Tibial nerve (tissue), 4 donors: ENCODE results near the gene TNFSF13B.

ENCODE experiments used
- EP300 ChIP-seq, 2 donors: sonication (generic); formaldehyde crosslinking; IDR thresholded peaks; one replicate each; pipeline ENCODE4 v1.6.1; 2017; ENCODE audit warnings: antibody characterized with exemption in 2 of 2, mild to moderate bottlenecking in 1 of 2
- TF ChIP-seq, protein P1 (sequence below), 5 experiments: fragments of 200-600 bp in 3 of 5; fragments of 450-650 bp in 2 of 5; sonication (generic) in 3 of 5; IDR thresholded peaks; one replicate each; pipeline ENCODE4 v1.5.1; 2016 to 2019; ENCODE audit warnings: antibody characterized with exemption in 5 of 5, mild to moderate bottlenecking in 3 of 5, moderate library complexity in 2 of 5

GRCh38 chr13:108230377-108230776 lies 39.1 kb upstream of the TNFSF13B start:
- TF ChIP-seq, protein P1, sequence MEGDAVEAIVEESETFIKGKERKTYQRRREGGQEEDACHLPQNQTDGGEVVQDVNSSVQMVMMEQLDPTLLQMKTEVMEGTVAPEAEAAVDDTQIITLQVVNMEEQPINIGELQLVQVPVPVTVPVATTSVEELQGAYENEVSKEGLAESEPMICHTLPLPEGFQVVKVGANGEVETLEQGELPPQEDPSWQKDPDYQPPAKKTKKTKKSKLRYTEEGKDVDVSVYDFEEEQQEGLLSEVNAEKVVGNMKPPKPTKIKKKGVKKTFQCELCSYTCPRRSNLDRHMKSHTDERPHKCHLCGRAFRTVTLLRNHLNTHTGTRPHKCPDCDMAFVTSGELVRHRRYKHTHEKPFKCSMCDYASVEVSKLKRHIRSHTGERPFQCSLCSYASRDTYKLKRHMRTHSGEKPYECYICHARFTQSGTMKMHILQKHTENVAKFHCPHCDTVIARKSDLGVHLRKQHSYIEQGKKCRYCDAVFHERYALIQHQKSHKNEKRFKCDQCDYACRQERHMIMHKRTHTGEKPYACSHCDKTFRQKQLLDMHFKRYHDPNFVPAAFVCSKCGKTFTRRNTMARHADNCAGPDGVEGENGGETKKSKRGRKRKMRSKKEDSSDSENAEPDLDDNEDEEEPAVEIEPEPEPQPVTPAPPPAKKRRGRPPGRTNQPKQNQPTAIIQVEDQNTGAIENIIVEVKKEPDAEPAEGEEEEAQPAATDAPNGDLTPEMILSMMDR (IDR thresholded peaks at IDR 0.05) = no peak
- no peak for TF ChIP-seq EP300 (IDR thresholded peaks at IDR 0.05)
